ENCODE results near the gene MARK3. TPM values are rescaled to one million over a fixed set of nuclear protein-coding genes. Genes with fewer than 3 reads are reported as not detected.
A peak's percentile ranks its signal among the peaks of the same experiment; 100 is the strongest.

The MARK3 gene
- polyA plus RNA-seq (2013, experiment 1 of 4): 109 TPM
- 105 TPM for polyA plus RNA-seq (2013, experiment 2 of 4)
- polyA plus RNA-seq (2013, experiment 3 of 4): 80.0 TPM
- polyA plus RNA-seq (2013, experiment 4 of 4): 91.5 TPM

GRCh38 chr14:103385152-103385928 is at the start of gene MARK3:
MARK3 (plus strand) TSS chr14:103385415; CDS start chr14:103386030, 615 bp downstream.
- Histone ChIP-seq H3K27me3 (ENCODE audit: control insufficient read depth, insufficient read depth, low read length, poor library complexity, severe bottlenecking) (peaks cover 10% of the 10 kb centered on the region), H3K9me3 (ENCODE audit: control insufficient read depth, low read length) (no peaks in the 10 kb centered on the region), H3K4me1 (ENCODE audit: control insufficient read depth, insufficient read depth, low read length) (no peaks in the 10 kb centered on the region), H3K4me3 (ENCODE audit: insufficient read depth, low read depth, low read length) (peak within 1 kb of the TSS; percentile 70), H3K36me3 (ENCODE audit: control insufficient read depth, insufficient read depth, low read length) (no peaks in the 10 kb centered on the region), H3K27ac (ENCODE audit: insufficient read depth, low read depth, low read length, poor library complexity, severe bottlenecking) (peak within 1 kb of the TSS; percentile 77)
- 0% methylated on average over 91 of the region's 91 CpGs for WGBS, 2 experiments

GRCh38 chr14:103336191-103336590 is 49.0 kb upstream of the MARK3 start:
- Histone ChIP-seq H3K4me1 (ENCODE audit: control insufficient read depth, insufficient read depth, low read length) (peaks cover 9% of the 10 kb centered on the region), H3K4me3 (ENCODE audit: insufficient read depth, low read depth, low read length) (peak overlapping the region; percentile 68), H3K36me3 (ENCODE audit: control insufficient read depth, insufficient read depth, low read length) (peaks cover 57% of the 10 kb centered on the region), H3K27me3 (ENCODE audit: control insufficient read depth, insufficient read depth, low read length, poor library complexity, severe bottlenecking) (no peaks in the 10 kb centered on the region), H3K9me3 (ENCODE audit: control insufficient read depth, low read length) (no peaks in the 10 kb centered on the region), H3K27ac (ENCODE audit: insufficient read depth, low read depth, low read length, poor library complexity, severe bottlenecking) (no peak overlapping the region)
- 95 to 96% methylated on average over 14 of the region's 14 CpGs for WGBS, 2 experiments

GRCh38 chr14:103337794-103338193 is 47.4 kb upstream of the MARK3 start:
- peaks cover 73% of the 10 kb centered on the region for H3K36me3 ChIP-seq (ENCODE audit: control insufficient read depth, insufficient read depth, low read length)
- 96 to 97% methylated on average over 3 of the region's 3 CpGs for WGBS, 2 experiments

GRCh38 chr14:103339561-103339960 is 45.7 kb upstream of the MARK3 start:
- WGBS, 2 experiments: 96 to 98% methylated on average over 6 of the region's 6 CpGs
- Histone ChIP-seq H3K9me3 (ENCODE audit: control insufficient read depth, low read length) (no peaks in the 10 kb centered on the region), H3K36me3 (ENCODE audit: control insufficient read depth, insufficient read depth, low read length) (peaks cover 90% of the 10 kb centered on the region)

More at GRCh38 chr14:103337794-103338193, 47.4 kb upstream of the MARK3 start:
- Histone ChIP-seq H3K4me1 (ENCODE audit: control insufficient read depth, insufficient read depth, low read length) (peaks cover 9% of the 10 kb centered on the region), H3K27me3 (ENCODE audit: control insufficient read depth, insufficient read depth, low read length, poor library complexity, severe bottlenecking) (no peaks in the 10 kb centered on the region), H3K4me3 (ENCODE audit: insufficient read depth, low read depth, low read length) (no peak overlapping the region), H3K27ac (ENCODE audit: insufficient read depth, low read depth, low read length, poor library complexity, severe bottlenecking) (no peak overlapping the region), H3K9me3 (ENCODE audit: control insufficient read depth, low read length) (no peaks in the 10 kb centered on the region)

GRCh38 chr14:103340480-103341212 is 44.6 kb upstream of the MARK3 start:
- Histone ChIP-seq H3K9me3 (ENCODE audit: control insufficient read depth, low read length) (no peaks in the 10 kb centered on the region), H3K4me1 (ENCODE audit: control insufficient read depth, insufficient read depth, low read length) (peaks cover 6% of the 10 kb centered on the region), H3K27ac (ENCODE audit: insufficient read depth, low read depth, low read length, poor library complexity, severe bottlenecking) (no peak overlapping the region), H3K4me3 (ENCODE audit: insufficient read depth, low read depth, low read length) (no peak overlapping the region), H3K36me3 (ENCODE audit: control insufficient read depth, insufficient read depth, low read length) (peaks cover 88% of the 10 kb centered on the region), H3K27me3 (ENCODE audit: control insufficient read depth, insufficient read depth, low read length, poor library complexity, severe bottlenecking) (no peaks in the 10 kb centered on the region)
- WGBS, 2 experiments: 95 to 96% methylated on average over 6 of the region's 6 CpGs

More at GRCh38 chr14:103339561-103339960, 45.7 kb upstream of the MARK3 start:
- no peak overlapping the region for H3K27ac ChIP-seq (ENCODE audit: insufficient read depth, low read depth, low read length, poor library complexity, severe bottlenecking)
- no peaks in the 10 kb centered on the region for H3K27me3 ChIP-seq (ENCODE audit: control insufficient read depth, insufficient read depth, low read length, poor library complexity, severe bottlenecking)
- H3K4me1 ChIP-seq (ENCODE audit: control insufficient read depth, insufficient read depth, low read length): peaks cover 9% of the 10 kb centered on the region
- no peak overlapping the region for H3K4me3 ChIP-seq (ENCODE audit: insufficient read depth, low read depth, low read length)

GRCh38 chr14:103341250-103342129 is 43.7 kb upstream of the MARK3 start:
- Histone ChIP-seq H3K4me1 (ENCODE audit: control insufficient read depth, insufficient read depth, low read length) (no peaks in the 10 kb centered on the region), H3K9me3 (ENCODE audit: control insufficient read depth, low read length) (no peaks in the 10 kb centered on the region), H3K36me3 (ENCODE audit: control insufficient read depth, insufficient read depth, low read length) (peaks cover 80% of the 10 kb centered on the region), H3K27me3 (ENCODE audit: control insufficient read depth, insufficient read depth, low read length, poor library complexity, severe bottlenecking) (no peaks in the 10 kb centered on the region), H3K27ac (ENCODE audit: insufficient read depth, low read depth, low read length, poor library complexity, severe bottlenecking) (no peak overlapping the region), H3K4me3 (ENCODE audit: insufficient read depth, low read depth, low read length) (no peak overlapping the region)
- WGBS, 2 experiments: 97 to 98% methylated on average over 5 of the region's 5 CpGs

- no peak overlapping the region for H3K4me3 ChIP-seq (ENCODE audit: insufficient read depth, low read depth, low read length)
- H3K36me3 ChIP-seq (ENCODE audit: control insufficient read depth, insufficient read depth, low read length): peaks cover 61% of the 10 kb centered on the region
- no peaks in the 10 kb centered on the region for H3K4me1 ChIP-seq (ENCODE audit: control insufficient read depth, insufficient read depth, low read length)
- H3K9me3 ChIP-seq (ENCODE audit: control insufficient read depth, low read length): no peaks in the 10 kb centered on the region
- no peaks in the 10 kb centered on the region for H3K27me3 ChIP-seq (ENCODE audit: control insufficient read depth, insufficient read depth, low read length, poor library complexity, severe bottlenecking)
- 95 to 97% methylated on average over 4 of the region's 4 CpGs for WGBS, 2 experiments
- no peak overlapping the region for H3K27ac ChIP-seq (ENCODE audit: insufficient read depth, low read depth, low read length, poor library complexity, severe bottlenecking)
These were observed 41.9 kb upstream of the MARK3 start for GRCh38 chr14:103343164-103343879.

- no peaks in the 10 kb centered on the region for H3K4me1 ChIP-seq (ENCODE audit: control insufficient read depth, insufficient read depth, low read length)
- no peak overlapping the region for H3K4me3 ChIP-seq (ENCODE audit: insufficient read depth, low read depth, low read length)
- H3K9me3 ChIP-seq (ENCODE audit: control insufficient read depth, low read length): no peaks in the 10 kb centered on the region
- WGBS, 2 experiments: 92 to 98% methylated on average over 4 to 5 of the region's 5 CpGs
- no peaks in the 10 kb centered on the region for H3K27me3 ChIP-seq (ENCODE audit: control insufficient read depth, insufficient read depth, low read length, poor library complexity, severe bottlenecking)
- H3K27ac ChIP-seq (ENCODE audit: insufficient read depth, low read depth, low read length, poor library complexity, severe bottlenecking): no peak overlapping the region
- peaks cover 53% of the 10 kb centered on the region for H3K36me3 ChIP-seq (ENCODE audit: control insufficient read depth, insufficient read depth, low read length)
These were observed 41.1 kb upstream of the MARK3 start for GRCh38 chr14:103343905-103344797.
